Activated CD8-positive, alpha-beta memory T cell treated with anti-CD3 and anti-CD28 coated beads for 48 hours (primary cell): ENCODE measurements around the gene LAD1.

Experiments used
- DNase-seq, 3 experiments: peaks; one replicate each; pipeline ENCODE4 v3.0.0-alpha.2; 2020; ENCODE audit warnings: low read depth in 2 of 3, low spot score in 2 of 3

LAD1 gene

GRCh38 chr1:201369209-201369608 is 29.9 kb downstream of the LAD1 start:
- DNase-seq: no peak

DNA sequence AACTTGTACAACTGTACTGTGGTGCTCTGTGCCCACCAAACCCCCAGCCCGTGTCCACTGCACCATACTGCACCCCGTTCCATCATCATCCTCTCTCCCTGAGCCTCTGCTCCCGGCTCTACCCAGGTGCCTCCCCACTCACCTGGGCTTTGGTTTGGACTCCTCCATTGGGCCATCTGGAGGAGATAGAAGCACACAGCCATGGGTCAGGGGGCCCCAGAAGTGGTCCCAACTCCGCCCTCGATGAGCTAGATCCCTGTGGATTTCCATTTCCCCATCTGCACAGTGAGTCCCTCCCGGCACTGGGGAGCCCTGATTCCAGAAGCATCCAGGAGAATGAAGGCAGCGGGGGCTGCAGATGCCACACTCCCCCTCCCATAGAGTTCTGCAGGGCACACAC is 32.4 kb downstream of the LAD1 start:
- no peak for DNase-seq

GRCh38 chr1:201365251-201365650 is 33.9 kb downstream of the LAD1 start:
- no peak for DNase-seq

- DNase-seq: no peak
These were observed 34.4 kb downstream of the LAD1 start for GRCh38 chr1:201364808-201365105.

GRCh38 chr1:201363467-201363866 is 35.7 kb downstream of the LAD1 start:
- DNase-seq: no peak

DNA sequence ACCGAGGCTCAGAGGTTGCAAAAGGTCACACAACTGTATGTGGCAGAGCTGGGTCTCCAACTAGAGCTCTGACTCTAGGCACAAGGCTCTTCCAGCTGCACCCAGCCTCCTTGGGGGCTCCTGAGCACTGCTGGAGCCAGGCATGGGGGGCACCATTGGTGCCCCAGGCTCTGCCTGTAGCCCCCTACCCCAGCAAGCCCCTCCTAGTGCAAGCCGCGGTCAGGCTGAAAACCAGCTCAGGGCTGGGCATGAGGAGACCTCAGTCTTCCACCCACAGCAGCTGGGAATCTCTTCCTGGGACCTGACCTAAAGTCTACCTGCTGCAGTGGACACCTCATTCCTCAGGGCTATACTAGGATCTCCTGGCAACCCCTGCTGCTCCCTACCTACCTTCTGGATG is 36.2 kb downstream of the LAD1 start:
- DNase-seq: no peak

DNA sequence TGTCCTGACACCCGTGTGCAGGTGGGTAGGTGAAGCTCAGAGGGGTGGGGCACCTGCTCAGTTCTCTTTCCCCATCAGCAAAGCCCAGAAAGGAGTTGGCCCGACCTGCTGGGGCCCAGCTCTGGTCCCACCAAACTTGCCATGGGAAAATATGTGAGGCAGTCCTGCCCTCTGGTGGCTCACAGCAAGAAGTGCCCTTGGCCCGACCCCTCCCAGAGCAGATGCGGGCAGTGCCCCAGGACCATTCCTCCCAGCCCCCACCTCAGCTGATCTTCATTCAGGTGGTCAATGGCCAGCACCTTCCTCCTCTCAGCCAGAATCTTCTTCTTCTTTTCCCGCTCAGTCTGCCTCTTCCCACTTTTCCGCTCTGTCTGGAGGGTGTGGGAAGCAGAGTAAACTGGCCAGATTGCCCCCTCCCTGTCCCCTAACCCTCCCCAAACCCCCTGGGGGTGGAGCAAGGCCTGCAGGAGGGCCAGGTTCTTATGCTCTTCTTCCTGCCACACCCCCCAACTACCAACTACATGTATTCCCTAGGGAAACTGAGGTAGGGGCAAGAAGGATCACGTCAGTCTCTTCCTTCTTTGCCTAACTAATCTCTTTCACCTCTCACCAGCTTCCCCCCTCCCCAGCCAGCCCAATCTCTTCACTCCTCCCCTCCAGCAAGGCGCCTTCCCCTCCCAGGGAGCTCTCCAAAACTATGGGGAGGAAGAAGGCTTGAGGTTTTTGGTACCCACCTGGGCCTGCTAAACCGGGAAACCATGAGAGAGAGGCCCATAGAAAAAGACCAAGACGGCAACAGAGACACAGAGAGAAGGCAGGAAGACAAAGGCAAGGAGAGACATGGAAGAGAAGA is 37.2 kb downstream of the LAD1 start:
- DNase-seq: peak in 1 of 3 experiments; percentile 15

GRCh38 chr1:201360901-201361651 is 38.0 kb downstream of the LAD1 start:
- DNase-seq: no peak

DNA sequence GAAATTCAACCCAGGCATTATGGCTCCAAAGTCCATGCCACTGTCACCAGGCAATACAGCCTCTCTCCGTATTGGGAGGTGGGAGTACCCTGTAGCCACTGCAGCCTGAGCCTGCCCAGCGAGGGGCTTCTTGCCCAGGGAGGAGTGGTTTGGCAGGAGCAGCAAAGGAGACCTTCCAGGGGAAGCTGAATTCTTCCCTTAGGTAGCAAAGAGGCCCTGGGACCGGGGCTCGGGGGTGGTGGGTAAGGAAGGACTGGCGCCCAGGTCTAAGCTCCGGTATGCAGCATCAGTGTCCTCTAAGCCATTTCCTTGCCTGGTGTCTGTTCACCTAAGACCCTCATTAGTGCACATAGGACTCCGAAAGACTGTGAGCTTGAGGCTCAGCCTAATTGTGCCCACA is 38.6 kb downstream of the LAD1 start:
- no peak for DNase-seq

- DNase-seq: no peak
These were observed 39.3 kb downstream of the LAD1 start for GRCh38 chr1:201359873-201360210.

DNA sequence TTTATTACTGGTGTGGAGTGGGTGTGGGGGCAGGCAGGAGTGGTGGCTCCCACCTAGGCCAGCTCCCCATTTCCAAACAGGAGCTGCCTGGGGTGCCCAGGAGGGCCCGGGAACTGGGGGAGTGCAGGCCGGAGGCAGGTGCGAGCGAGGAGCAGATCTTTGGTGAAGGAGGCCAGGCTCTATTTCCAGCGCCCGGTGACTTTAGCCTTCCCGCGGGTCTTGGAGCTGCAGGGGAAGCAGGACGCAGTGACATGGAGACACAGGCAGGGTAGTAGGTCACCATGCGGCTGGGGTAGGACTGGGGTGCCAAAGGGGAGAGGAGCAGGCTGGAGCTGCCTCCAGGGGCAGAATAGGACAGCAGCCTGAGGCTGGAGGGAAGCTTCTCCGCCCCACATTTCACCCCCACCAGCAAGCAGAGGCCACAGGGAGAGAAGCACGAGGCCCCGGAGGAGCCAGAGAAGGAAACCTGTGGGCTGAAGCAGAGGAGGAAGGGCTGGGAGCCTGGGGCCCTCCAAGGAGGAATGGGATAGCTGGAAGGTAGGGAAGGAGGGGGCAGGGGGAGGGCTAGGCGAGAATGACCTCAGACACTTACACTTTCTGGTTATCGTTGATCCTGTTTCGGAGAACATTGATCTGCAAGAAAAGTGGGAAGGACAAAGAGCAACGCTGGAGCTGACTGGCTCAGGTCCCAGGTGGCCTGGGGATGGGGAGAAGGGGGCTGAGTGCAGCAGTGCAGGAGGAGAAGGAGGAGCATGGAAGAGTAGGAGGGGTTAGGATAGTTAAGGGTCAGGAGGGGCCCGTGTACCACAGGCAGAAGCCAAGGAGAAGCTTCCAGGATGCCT is 39.9 kb downstream of the LAD1 start:
- DNase-seq: no peak

DNA sequence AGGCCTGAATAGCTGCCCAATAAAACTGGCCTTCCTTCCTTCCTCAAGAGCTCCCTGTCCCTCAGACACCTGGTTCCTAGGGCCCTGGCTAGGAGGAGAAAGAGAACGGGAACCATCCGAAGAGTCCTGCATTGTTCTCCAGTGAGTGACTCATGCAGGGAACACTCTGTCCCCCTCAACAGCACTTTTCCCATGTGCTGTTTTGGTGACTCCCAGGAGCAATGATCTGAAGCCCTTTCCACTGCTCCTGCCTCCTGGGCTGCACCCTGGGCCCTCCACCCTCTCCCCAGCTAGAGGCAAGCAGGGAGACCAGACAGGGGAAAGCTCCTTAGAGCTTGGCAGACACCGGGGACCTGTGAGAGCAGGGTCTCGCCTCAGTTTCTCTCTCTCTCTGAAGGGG is 40.5 kb downstream of the LAD1 start:
- no peak for DNase-seq

DNA sequence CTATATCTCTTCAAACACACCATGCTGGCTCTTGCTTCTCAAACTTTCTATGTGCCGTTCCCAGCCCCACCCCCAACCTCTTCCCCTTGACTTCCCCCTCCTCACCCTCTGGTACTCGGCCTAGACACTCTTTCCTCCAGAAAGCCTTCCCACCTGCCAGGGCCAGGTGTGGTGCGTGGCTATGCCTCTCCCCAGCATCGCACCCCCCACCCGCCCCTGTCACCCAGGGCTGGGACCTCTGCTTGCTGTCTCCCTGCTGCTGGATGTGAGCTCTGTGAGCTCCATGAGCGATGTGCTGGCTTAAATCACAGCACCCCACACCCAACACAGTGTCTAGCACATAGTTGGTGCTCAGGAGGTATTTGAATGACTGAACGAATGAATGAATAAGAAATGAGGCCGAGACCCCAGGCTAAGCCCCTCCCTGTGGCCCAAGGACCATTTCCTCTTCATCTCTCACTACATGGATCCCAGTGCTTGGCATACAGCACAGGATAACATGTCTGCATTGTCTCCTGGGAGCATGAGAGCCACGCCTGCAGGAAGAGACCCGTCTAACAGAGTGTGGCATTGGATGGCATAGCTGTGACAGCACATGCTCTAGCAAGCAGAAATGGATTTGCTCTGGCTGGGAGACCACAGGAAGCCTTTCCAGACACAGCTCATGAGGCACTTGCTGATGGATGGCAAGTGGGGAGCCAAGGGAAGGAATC is 41.3 kb downstream of the LAD1 start:
- DNase-seq: no peak

DNA sequence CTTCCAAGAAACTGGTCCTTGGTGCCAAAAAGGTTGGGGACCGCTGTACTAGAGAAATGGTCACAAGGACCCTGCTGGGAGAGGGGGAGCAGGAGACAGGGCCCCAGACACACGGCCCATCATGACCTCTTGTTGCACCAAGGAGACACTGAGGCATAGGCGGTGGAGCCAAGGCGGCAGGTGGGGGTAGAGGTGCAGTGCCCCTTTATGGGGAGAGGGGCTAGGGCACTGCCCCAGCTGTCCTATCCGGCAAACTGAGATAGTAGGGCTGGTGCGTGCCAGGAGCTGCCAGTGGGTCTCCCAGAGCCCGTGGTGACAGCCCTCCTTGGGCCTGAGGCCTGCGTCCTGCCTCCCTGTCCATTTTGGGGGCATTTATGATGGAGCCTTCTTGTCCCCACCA is 41.9 kb downstream of the LAD1 start:
- no peak for DNase-seq

GRCh38 chr1:201356701-201357100 is 42.4 kb downstream of the LAD1 start:
- DNase-seq: no peak

- DNase-seq: no peak
These were observed 42.9 kb downstream of the LAD1 start for GRCh38 chr1:201356236-201356635.

DNA sequence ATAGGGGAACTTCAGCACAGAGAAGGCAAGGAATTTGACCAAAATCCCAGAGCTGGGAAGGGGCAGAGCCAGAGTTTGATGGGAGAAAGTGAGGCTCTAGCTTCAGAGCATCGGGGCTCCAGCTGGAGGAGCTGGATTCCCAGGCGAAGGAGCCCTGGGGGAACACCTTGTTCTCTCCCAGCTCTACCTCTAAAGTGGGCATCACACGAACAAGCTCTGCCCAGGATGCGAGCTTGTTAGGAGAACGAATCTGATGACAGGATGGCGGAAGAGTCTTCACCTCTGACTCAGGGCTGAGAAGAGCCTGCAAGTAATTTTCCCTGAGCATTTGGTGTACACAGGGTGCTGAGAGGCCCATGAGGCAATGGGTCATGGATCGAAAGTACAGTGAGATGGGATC is 43.7 kb downstream of the LAD1 start:
- no peak for DNase-seq

DNA sequence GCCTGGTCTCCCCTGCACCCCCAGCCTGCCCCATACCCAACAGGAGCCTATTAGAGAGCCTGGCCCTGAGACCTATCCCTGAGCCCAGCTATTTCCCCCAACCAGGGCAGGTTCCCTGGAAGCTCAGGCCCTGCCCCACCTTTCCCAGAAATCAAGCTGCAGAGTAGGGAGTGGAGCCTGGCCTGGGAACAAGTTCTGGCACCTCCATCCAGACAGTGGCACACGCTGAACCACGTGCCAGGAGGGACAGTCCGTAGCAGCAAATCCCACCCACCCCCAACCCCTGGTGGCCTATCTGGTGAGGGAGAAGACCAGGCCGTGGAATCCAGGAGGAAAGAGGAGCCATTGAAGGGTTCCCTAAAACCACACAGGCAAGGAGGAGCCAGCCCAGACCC is 44.2 kb downstream of the LAD1 start:
- DNase-seq: no peak

GRCh38 chr1:201354151-201354900 is 44.8 kb downstream of the LAD1 start:
- no peak for DNase-seq

- DNase-seq: no peak
These were observed 45.8 kb downstream of the LAD1 start for GRCh38 chr1:201353186-201353940.
